HCT116 (cell line): ENCODE data around the gene FRMD4A.

ENCODE experiments used
- POLR2AphosphoS5 ChIP-seq: IDR thresholded peaks from 2 replicates; pipeline ENCODE4 v1.6.1; 2011; ENCODE audit warnings: mild to moderate bottlenecking, low read depth, low read length, moderate library complexity
- RAD21 ChIP-seq: IDR thresholded peaks from 2 replicates; pipeline ENCODE4 v1.6.1; 2012; ENCODE audit warnings: low read depth, mild to moderate bottlenecking
- SP1 ChIP-seq: IDR thresholded peaks from 2 replicates; pipeline ENCODE4 v1.6.1; 2012; ENCODE audit warnings: low read depth
- ZNF274 ChIP-seq: fragments of 200-500 bp; sonication (Bioruptor generic); IDR thresholded peaks from 2 replicates; pipeline ENCODE4 v1.6.1; 2014; ENCODE audit warnings: mild to moderate bottlenecking, low read depth, low read length, inconsistent platforms
- TF ChIP-seq, protein P1 (sequence below), 3 experiments: fragments of 200-600 bp in 1 of 3; sonication (generic) in 1 of 3; IDR thresholded peaks in 2 of 3; conservative IDR thresholded peaks in 1 of 3; 2 replicates each; pipeline ENCODE4 v1.5.1; 2012 to 2017; ENCODE audit warnings: low read depth in 2 of 3, low read length in 2 of 3, antibody characterized with exemption in 1 of 3, borderline replicate concordance in 1 of 3, control low read depth in 1 of 3, mild to moderate bottlenecking in 1 of 3, mixed read lengths in 1 of 3, mixed run types in 1 of 3, moderate library complexity in 1 of 3; ENCODE audit not compliant: insufficient read depth in 1 of 3
- TF ChIP-seq, protein P2 (sequence below): IDR thresholded peaks from 2 replicates; pipeline ENCODE4 v1.6.1; 2012; ENCODE audit warnings: low read depth
- TF ChIP-seq, protein P3 (sequence below): IDR thresholded peaks from 2 replicates; pipeline ENCODE4 v1.6.1; 2011; ENCODE audit warnings: mild to moderate bottlenecking, low read length, moderate library complexity; ENCODE audit not compliant: insufficient replicate concordance; ENCODE audit errors: extremely low read depth

DNA sequence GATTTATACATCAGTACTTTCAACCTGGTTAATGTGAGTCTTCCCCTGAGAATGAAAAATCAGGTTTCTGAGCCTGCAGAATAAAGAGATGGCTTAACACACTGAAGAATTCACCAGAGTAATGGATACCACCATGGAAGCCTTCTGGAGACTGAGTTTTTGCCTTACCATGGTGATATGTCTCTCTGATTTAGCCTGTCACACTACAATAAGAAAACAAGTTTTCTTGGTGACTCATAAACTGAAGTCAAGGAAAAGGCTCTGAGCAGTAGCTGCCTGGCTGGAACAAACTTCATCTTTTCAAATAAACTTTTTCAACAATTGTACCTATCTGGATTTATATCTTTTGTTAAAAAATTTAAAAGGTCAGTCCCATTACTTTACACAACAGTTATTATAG lies 515.0 kb downstream of the FRMD4A start:
- TF ChIP-seq, protein P1, sequence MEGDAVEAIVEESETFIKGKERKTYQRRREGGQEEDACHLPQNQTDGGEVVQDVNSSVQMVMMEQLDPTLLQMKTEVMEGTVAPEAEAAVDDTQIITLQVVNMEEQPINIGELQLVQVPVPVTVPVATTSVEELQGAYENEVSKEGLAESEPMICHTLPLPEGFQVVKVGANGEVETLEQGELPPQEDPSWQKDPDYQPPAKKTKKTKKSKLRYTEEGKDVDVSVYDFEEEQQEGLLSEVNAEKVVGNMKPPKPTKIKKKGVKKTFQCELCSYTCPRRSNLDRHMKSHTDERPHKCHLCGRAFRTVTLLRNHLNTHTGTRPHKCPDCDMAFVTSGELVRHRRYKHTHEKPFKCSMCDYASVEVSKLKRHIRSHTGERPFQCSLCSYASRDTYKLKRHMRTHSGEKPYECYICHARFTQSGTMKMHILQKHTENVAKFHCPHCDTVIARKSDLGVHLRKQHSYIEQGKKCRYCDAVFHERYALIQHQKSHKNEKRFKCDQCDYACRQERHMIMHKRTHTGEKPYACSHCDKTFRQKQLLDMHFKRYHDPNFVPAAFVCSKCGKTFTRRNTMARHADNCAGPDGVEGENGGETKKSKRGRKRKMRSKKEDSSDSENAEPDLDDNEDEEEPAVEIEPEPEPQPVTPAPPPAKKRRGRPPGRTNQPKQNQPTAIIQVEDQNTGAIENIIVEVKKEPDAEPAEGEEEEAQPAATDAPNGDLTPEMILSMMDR (IDR thresholded peaks at IDR 0.05 in 2 of 3, conservative IDR thresholded peaks at IDR 0.05 in 1 of 3; ENCODE audit: borderline replicate concordance in 1 of 3, insufficient read depth in 1 of 3, low read depth in 2 of 3, low read length in 2 of 3) = no peak
- TF ChIP-seq RAD21 (no peak), ZNF274 (no peak), POLR2AphosphoS5 (no peak), SP1 (no peak)
- TF ChIP-seq, protein P2, sequence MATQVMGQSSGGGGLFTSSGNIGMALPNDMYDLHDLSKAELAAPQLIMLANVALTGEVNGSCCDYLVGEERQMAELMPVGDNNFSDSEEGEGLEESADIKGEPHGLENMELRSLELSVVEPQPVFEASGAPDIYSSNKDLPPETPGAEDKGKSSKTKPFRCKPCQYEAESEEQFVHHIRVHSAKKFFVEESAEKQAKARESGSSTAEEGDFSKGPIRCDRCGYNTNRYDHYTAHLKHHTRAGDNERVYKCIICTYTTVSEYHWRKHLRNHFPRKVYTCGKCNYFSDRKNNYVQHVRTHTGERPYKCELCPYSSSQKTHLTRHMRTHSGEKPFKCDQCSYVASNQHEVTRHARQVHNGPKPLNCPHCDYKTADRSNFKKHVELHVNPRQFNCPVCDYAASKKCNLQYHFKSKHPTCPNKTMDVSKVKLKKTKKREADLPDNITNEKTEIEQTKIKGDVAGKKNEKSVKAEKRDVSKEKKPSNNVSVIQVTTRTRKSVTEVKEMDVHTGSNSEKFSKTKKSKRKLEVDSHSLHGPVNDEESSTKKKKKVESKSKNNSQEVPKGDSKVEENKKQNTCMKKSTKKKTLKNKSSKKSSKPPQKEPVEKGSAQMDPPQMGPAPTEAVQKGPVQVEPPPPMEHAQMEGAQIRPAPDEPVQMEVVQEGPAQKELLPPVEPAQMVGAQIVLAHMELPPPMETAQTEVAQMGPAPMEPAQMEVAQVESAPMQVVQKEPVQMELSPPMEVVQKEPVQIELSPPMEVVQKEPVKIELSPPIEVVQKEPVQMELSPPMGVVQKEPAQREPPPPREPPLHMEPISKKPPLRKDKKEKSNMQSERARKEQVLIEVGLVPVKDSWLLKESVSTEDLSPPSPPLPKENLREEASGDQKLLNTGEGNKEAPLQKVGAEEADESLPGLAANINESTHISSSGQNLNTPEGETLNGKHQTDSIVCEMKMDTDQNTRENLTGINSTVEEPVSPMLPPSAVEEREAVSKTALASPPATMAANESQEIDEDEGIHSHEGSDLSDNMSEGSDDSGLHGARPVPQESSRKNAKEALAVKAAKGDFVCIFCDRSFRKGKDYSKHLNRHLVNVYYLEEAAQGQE = no peak
- TF ChIP-seq, protein P3, sequence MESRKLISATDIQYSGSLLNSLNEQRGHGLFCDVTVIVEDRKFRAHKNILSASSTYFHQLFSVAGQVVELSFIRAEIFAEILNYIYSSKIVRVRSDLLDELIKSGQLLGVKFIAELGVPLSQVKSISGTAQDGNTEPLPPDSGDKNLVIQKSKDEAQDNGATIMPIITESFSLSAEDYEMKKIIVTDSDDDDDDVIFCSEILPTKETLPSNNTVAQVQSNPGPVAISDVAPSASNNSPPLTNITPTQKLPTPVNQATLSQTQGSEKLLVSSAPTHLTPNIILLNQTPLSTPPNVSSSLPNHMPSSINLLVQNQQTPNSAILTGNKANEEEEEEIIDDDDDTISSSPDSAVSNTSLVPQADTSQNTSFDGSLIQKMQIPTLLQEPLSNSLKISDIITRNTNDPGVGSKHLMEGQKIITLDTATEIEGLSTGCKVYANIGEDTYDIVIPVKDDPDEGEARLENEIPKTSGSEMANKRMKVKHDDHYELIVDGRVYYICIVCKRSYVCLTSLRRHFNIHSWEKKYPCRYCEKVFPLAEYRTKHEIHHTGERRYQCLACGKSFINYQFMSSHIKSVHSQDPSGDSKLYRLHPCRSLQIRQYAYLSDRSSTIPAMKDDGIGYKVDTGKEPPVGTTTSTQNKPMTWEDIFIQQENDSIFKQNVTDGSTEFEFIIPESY = no peak
